Activated effector memory CD4-positive, alpha-beta T cell treated with Interleukin-2 at 50 U/mL for 16 hours (primary cell): ENCODE results near the gene PCDH9.

ENCODE experiments used
- DNase-seq: peaks from one replicate; pipeline ENCODE4 v3.0.0-alpha.2; 2020

Gene PCDH9

GRCh38 chr13:66415444-66415843 is 814.7 kb downstream of the PCDH9 start:
- DNase-seq, result no peak

- no peak for DNase-seq
These were observed 815.9 kb downstream of the PCDH9 start for GRCh38 chr13:66414066-66414800.

DNA sequence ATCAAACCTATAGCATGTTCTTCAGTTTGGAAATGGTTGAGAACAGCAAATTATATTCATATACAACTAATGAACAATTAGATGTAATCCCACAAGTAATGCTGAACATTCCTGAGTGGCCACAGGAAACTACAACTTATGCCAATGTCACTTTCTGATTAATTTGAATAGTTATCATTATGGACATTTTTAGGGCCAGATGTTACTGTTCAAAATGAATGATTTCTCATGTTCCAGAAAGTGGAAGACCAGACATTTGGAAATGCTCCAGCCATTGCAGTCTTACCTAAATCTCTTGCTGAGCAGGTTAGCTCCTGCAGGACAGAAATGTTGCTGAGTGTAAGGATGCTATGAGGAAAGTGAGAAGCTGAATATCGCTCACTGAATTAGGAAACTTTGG is 819.8 kb downstream of the PCDH9 start:
- DNase-seq, result no peak

DNA sequence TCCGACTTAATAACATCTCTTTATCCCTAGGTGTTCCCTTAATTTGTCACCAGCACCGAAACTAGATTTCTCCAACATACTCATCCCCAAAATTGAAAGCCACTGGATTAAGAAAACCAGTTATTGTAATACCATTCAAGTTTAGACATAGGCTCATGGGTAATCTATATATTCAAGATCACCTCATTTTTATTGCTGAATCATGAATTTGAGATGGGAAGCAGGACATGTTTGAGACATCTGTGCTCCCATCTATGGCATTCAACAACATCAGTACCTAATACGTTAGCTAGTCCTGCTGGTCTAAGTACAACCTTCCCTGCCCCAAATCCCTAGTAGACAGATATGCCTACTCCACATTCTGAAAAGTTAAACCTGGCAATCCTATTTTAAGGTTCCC is 820.6 kb downstream of the PCDH9 start:
- DNase-seq, result no peak

DNA sequence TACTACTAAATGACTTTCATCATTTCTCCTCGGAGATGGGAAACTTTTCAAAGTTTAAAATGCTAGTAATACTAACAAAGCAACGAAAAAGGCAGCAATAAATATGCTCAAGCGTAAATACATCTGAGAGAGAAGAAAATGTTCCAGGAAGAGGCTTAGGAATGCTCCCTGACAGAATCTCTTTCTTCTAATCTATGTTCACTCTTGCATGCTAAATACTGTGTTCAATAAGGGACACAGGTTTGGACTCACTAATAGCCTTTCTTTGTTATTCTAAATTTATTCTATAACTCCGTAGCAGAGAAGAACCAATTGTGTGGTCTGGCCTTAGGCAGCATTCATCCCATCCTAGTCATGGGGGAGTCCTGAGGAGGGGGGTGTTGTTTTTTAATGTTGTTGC is 823.0 kb downstream of the PCDH9 start:
- no peak for DNase-seq

- DNase-seq, result no peak
These were observed 824.0 kb downstream of the PCDH9 start for GRCh38 chr13:66405908-66406802.

- DNase-seq, result no peak
These were observed 827.6 kb downstream of the PCDH9 start for GRCh38 chr13:66402546-66402945.

- DNase-seq, result no peak
These were observed 828.1 kb downstream of the PCDH9 start for GRCh38 chr13:66402066-66402465.

DNA sequence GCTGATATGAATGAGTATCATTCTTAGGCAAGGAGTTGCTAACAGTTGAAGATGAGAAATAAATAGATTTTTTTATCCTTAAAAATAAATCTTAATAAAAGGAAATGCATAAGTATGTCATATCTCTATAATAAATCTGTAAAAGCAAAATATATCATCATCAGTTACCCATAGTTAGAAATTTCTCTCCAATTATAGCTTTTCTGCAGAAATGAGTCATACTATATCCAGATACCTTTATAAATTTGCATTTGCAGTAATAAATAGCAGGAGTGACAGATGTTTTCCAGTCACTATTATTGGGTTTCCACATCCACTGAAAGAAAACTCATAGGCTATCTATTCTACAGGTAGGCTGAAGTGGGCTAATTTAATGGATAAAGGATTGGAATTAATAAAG is 829.8 kb downstream of the PCDH9 start:
- no peak for DNase-seq

DNA sequence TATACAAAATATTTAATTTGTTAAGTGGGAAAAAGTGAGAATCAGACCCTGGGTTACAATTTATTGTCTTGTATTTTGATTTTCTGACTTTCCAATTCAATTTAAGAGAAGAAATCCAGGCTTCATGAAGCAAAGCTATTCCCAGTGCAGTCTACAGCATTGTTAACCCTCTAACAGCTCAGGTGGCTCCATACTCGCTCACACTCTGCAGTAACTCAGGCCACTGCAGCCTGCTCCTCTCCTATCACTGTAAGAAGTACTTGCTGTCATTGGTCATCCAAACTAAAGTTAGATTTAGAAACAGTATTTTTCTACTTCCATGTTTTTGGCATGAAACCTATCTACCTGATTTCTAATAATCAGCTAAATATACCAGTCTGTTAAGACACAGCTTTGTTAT is 830.3 kb downstream of the PCDH9 start:
- DNase-seq, result no peak

DNA sequence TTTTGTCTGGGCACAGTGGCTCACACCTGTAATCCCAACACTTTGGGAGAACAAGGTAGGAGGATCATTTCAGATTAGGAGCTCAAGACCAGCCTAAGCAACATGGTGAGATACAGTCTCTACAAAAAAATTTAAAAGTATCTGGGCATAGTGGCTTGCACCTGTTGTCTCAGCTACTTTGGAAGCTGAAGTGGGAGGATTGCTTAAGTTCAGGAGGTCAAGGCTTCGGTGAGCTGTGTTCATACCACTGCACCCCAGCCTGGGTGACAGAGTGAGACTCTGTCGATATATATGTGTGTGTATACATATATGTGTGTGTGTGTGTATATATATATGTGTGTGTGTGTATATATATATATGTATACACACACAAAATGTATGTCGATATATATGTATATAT is 833.0 kb downstream of the PCDH9 start:
- DNase-seq, result no peak

DNA sequence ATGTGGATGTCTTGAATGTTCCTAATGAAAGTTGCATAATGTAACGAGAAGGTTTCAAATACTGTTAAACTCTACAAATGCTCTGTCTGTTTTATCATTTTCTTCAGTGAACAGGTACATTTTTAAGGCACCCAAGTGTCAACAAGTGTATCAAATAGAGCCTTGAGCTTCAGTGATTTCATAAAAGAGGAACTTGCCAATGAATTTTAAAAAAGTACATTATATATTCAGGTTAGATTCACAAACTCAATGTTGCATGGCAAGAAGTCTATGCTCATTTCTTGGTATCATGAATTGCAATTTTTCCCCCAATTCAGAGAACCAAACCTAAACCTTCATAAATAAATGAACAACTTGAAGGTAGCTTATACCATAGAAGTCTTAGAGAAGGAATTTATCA is 838.8 kb downstream of the PCDH9 start:
- no peak for DNase-seq

DNA sequence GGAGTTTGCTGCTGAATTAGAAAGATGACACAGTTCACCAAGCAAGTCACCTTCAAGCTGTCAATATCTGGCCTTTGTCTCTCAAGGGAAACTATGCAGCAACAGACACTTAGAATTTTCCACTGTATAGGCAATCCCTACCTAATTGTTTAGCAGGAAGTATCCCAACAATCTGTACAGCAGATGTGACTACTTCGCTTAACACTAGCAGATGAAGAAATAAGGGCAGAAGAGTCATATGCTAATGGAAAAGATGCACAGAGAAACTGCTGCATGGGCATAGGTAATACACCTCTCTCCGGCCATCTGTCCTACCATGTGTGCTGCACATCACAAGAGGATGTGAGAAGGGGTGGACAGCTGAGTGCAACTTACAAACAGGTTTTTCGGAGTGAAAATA is 851.2 kb downstream of the PCDH9 start:
- no peak for DNase-seq

GRCh38 chr13:66377569-66377968 is 852.6 kb downstream of the PCDH9 start:
- no peak for DNase-seq

DNA sequence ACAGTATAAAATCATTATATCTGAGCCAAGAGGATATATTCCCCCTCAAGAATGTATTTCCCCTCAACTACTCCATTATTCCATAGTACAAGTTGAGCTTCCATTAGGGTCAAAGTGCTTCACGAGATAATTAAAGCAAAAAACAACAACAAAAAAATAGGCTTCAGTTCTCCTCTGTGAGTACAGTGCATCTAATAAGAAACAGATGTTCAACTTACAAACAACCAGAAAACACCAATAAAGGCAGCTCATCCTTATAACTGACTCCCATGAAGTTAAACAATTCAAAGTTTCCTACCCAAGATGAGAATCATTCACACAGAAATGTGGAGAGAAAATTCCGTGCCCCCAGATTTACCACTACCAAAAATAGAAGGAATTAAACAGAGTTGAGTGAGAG is 854.4 kb downstream of the PCDH9 start:
- no peak for DNase-seq

DNA sequence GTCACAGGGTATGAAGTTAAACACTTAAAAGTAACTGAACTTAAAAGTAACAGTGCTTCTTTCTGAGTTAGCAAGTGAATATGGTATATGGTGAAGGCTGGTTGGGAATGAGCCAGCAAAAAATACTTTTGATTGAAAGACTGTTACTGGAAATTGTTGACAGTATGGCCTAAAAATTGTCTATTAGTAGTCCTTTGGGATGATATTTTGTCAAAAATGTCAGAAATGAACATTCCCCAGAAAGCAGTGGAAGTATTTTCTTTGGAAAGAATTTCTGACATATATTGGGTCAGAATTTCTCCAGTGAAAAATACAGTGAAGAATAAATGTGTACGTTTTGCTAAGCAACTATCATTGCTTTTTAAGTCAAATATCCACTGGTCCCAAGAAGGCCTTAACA is 860.5 kb downstream of the PCDH9 start:
- no peak for DNase-seq

DNA sequence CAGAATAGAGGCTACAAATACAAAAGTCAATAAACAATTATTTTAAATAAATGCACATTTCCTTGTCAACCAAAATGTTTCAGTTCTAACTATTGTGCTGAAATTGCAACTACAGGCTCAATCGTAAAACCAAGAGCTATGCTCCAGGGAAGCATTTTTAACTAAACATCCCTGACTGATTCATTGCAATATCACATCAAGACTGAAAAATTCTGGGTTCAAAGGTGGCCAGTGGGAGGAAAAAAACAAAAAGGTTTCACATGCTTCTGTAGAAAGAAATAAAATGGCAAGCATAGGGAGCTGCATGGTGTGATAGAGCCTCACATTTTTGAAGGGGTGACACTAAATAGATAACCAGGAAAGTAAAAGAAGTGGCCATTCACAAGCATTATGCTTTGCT is 862.8 kb downstream of the PCDH9 start:
- DNase-seq, result no peak

GRCh38 chr13:66365101-66365500 is 865.0 kb downstream of the PCDH9 start:
- no peak for DNase-seq

- no peak for DNase-seq
These were observed 865.8 kb downstream of the PCDH9 start for GRCh38 chr13:66364346-66364745.

DNA sequence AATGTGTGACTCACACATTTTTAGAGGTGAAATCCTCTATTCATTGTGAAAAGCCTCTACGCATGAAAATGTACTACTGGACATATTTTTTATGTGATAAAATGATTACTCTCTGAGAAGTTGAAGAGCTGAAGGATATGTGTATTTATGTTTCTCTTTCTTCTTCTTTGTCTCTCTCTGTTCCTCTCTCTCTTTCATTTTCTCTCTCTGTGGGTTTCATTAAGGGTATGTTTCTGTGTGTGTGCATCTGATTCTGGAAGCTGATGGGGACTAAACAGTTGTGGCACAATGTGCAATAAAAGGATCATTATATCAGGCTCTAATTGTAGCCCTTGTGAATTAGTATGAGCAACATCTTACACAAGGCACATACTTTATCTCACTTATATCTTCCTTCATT is 867.7 kb downstream of the PCDH9 start:
- DNase-seq, result no peak

DNA sequence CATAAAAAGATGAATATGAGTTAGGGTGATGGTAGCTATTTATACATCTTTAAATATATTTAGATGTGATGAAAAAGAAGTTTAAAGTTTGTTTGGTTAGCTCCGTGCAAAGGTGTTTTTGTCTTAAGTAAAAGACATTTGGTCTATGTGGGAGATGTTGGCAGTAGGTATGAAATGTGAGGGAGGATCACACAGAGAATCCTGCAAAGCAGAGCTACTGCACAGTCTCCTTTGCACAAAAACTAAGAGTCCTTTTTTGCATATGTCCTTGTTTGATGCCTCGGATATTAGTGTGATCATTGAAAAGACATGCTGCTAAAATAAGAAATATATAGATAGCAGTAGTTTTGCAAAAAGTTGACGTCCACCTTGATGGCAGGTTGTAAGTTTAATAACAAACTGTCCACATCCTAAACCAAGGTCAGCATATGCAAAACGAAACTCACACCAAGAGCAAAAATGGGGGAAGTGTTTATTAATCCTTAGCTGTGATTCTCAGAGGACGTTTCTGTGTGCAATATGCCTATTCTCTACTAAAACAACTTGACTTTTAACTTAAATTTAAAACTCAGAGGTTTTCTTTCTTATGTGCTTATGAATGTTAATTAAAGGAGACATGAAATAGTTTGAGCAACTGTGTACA is 870.1 kb downstream of the PCDH9 start:
- no peak for DNase-seq

GRCh38 chr13:66359393-66359792 is 870.7 kb downstream of the PCDH9 start:
- no peak for DNase-seq

- no peak for DNase-seq
These were observed 871.6 kb downstream of the PCDH9 start for GRCh38 chr13:66358564-66358963.

DNA sequence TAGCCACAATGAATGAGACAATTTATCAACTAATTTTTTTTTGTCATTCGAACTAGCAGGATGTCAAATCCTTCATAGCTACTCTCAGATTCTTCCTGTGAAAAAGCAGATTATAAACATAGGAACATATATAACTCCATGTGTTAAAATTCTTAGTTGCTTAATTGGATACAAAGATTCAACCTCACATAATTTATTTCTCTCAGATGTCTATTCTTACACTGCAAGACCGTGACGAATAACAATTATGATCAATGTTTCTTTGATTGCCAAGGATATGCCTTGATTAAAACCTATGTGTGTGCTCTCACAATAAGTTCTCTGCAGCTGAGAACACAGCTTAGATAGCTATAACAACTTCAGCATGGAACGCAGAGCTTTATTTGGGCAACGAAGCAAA is 872.7 kb downstream of the PCDH9 start:
- DNase-seq, result no peak
